ENCODE results near the gene DIP2B.

DIP2B gene

DNA sequence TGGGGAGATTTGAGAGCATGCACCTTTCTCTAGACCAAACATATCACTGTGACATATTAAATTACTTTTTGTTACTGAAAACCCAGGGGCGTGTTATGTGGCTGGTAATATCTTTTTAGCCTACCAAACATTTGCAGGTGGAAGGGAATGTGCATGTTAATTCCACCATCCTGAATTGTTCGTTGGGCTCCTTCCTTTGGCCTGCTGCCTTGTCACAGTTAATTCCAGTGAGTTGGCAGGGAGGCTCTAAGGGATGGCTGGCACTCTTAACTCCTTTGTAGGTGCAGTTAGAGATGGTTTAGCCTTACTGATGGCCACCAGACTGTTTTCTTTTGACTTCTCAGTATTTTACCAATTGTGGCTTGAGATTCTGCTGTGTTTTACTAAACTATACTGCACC lies 64.5 kb downstream of the DIP2B start:
- no peaks in the 10 kb centered on the region for H3K36me3 ChIP-seq (ENCODE audit: low read length)
- peaks cover 6% of the 10 kb centered on the region; the same call in 1 of the 2 replicates for H3K79me2 ChIP-seq (ENCODE audit: insufficient read depth, low read length)
- TF ChIP-seq CTCF (IDR thresholded peaks at IDR 0.05; ENCODE audit: insufficient read depth, low read length, poor library complexity, severe bottlenecking), result no peak
- TF ChIP-seq EZH2phosphoT487 (conservative IDR thresholded peaks at IDR 0.05; ENCODE audit: low read length), result no peak
- no peak overlapping the region for H3K9ac ChIP-seq (ENCODE audit: low read length)
- no peaks in the 10 kb centered on the region for H3K9me2 ChIP-seq (replicated peaks; ENCODE audit: insufficient read depth, low read length)
- no peaks in the 10 kb centered on the region for H3F3A ChIP-seq (ENCODE audit: insufficient read depth)
- H2AFZ ChIP-seq (ENCODE audit: low read depth, low read length, severe bottlenecking), result no peak overlapping the region
- H3K4me3 ChIP-seq (ENCODE audit: insufficient read depth, low read length, poor library complexity, severe bottlenecking), result no peak overlapping the region
- no peak overlapping the region for H3K4me2 ChIP-seq (ENCODE audit: low read depth, low read length, poor library complexity, severe bottlenecking)
- no peaks in the 10 kb centered on the region for H4K20me1 ChIP-seq (ENCODE audit: low read depth, low read length)
- H3K27ac ChIP-seq (ENCODE audit: low read depth, low read length), result no peak overlapping the region
- no peaks in the 10 kb centered on the region for H3K9me3 ChIP-seq (ENCODE audit: insufficient read depth, low read length)
- H3K27me3 ChIP-seq (ENCODE audit: low read length), result no peaks in the 10 kb centered on the region

DNA sequence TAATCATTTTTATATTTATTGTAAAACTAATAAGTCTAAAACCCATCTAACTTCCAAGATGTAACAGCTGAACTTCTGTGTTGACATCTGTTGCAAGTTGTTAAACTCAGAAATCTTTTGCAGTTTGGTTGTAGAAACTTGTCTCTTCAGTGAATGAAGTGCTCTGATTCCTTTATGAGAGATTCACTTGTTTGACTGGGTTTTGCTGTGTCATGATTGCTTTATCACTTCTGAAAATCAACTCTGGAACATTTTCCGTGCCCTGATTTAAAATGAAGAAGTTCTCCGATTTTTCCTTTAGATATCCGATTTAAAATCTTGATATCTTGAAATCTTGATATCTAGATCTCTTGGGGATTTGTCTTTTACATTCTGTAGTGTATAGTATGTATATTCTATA lies 65.1 kb downstream of the DIP2B start:
- no peaks in the 10 kb centered on the region for H3K9me3 ChIP-seq (ENCODE audit: insufficient read depth, low read length)
- no peaks in the 10 kb centered on the region for H3K27me3 ChIP-seq (ENCODE audit: low read length)
- TF ChIP-seq CTCF (IDR thresholded peaks at IDR 0.05; ENCODE audit: insufficient read depth, low read length, poor library complexity, severe bottlenecking) (no peak), EZH2phosphoT487 (conservative IDR thresholded peaks at IDR 0.05; ENCODE audit: low read length) (no peak)
- H3K27ac ChIP-seq (ENCODE audit: low read depth, low read length), result no peak overlapping the region
- H3K79me2 ChIP-seq (ENCODE audit: insufficient read depth, low read length), result peaks cover 6% of the 10 kb centered on the region; the same call in 1 of the 2 replicates
- H4K20me1 ChIP-seq (ENCODE audit: low read depth, low read length), result no peaks in the 10 kb centered on the region
- no peak overlapping the region for H3K4me2 ChIP-seq (ENCODE audit: low read depth, low read length, poor library complexity, severe bottlenecking)
- H3F3A ChIP-seq (ENCODE audit: insufficient read depth), result no peaks in the 10 kb centered on the region
- no peaks in the 10 kb centered on the region for H3K9me2 ChIP-seq (replicated peaks; ENCODE audit: insufficient read depth, low read length)
- no peaks in the 10 kb centered on the region for H3K36me3 ChIP-seq (ENCODE audit: low read length)
- H3K9ac ChIP-seq (ENCODE audit: low read length), result no peak overlapping the region
- no peak overlapping the region for H2AFZ ChIP-seq (ENCODE audit: low read depth, low read length, severe bottlenecking)
- no peak overlapping the region for H3K4me3 ChIP-seq (ENCODE audit: insufficient read depth, low read length, poor library complexity, severe bottlenecking)

- Histone ChIP-seq H2AFZ (ENCODE audit: low read depth, low read length, severe bottlenecking) (no peak overlapping the region), H3K9me2 (replicated peaks; ENCODE audit: insufficient read depth, low read length) (no peaks in the 10 kb centered on the region), H3K79me2 (ENCODE audit: insufficient read depth, low read length) (peaks cover 6% of the 10 kb centered on the region; the same call in 1 of the 2 replicates), H3K9ac (ENCODE audit: low read length) (no peak overlapping the region), H3K9me3 (ENCODE audit: insufficient read depth, low read length) (no peaks in the 10 kb centered on the region), H3K27ac (ENCODE audit: low read depth, low read length) (no peak overlapping the region), H4K20me1 (ENCODE audit: low read depth, low read length) (no peaks in the 10 kb centered on the region), H3K4me3 (ENCODE audit: insufficient read depth, low read length, poor library complexity, severe bottlenecking) (no peak overlapping the region), H3F3A (ENCODE audit: insufficient read depth) (no peaks in the 10 kb centered on the region), H3K4me2 (ENCODE audit: low read depth, low read length, poor library complexity, severe bottlenecking) (no peak overlapping the region), H3K36me3 (ENCODE audit: low read length) (no peaks in the 10 kb centered on the region), H3K27me3 (ENCODE audit: low read length) (no peaks in the 10 kb centered on the region)
- TF ChIP-seq CTCF (IDR thresholded peaks at IDR 0.05; ENCODE audit: insufficient read depth, low read length, poor library complexity, severe bottlenecking), result no peak
- no peak for TF ChIP-seq EZH2phosphoT487 (conservative IDR thresholded peaks at IDR 0.05; ENCODE audit: low read length)
Measured at GRCh38 chr12:50571786-50572185, 67.0 kb downstream of the DIP2B start.

Data from SU-DHL-6 (cell line).